Right lobe of liver (tissue), 6 donors: Measurements from ENCODE around the gene OR7D4. TPM values are rescaled to one million over a fixed set of nuclear protein-coding genes. Genes with fewer than 3 reads are reported as not detected.

ENCODE experiments used
- ATAC-seq, 4 donors: fragments of 200-7000 bp; cut with Tn5 transposase; one replicate each; pipeline ENCODE4 v1.9.1; 2020; ENCODE audit warnings: mild to moderate bottlenecking in 4 of 4, moderate library complexity in 4 of 4
- DNase-seq, 3 donors: peaks; one replicate each; pipeline ENCODE4 v3.0.0-alpha.2; 2020
- H3K27ac ChIP-seq, 3 donors: fragments of 200-600 bp; one replicate each; pipeline ENCODE4 v1.8.0; 2022
- H3K27me3 ChIP-seq, 2 donors: fragments of 200-600 bp; one replicate each; pipeline ENCODE4 v1.8.0; 2022
- H3K36me3 ChIP-seq, 4 donors: fragments of 200-600 bp; sonication (generic) in 1 of 4; one replicate each; pipeline versions ENCODE4 v1.5.1 to v1.8.0; 2017 to 2022; ENCODE audit warnings: control low read depth in 1 of 4
- H3K4me1 ChIP-seq, 4 donors: fragments of 200-600 bp; sonication (generic) in 1 of 4; one replicate each; pipeline versions ENCODE4 v1.5.1 to v1.8.0; 2017 to 2022; ENCODE audit warnings: control low read depth in 1 of 4
- H3K4me3 ChIP-seq, 3 donors: fragments of 200-600 bp; one replicate each; pipeline ENCODE4 v1.8.0; 2022
- H3K9me3 ChIP-seq, 4 donors: fragments of 200-600 bp; sonication (generic) in 1 of 4; one replicate each; pipeline versions ENCODE4 v1.5.1 to v1.8.0; 2017 to 2022; ENCODE audit warnings: control low read depth in 1 of 4
- CTCF ChIP-seq, 4 donors: fragments of 200-600 bp in 3 of 4; fragments of 450-650 bp in 1 of 4; IDR thresholded peaks; one replicate each; pipeline versions ENCODE4 v1.5.1 to v1.8.0; 2016 to 2022; ENCODE audit warnings: antibody characterized with exemption in 4 of 4, mild to moderate bottlenecking in 2 of 4
- POLR2A ChIP-seq: fragments of 450-650 bp; IDR thresholded peaks from one replicate; pipeline ENCODE4 v1.6.1; 2017; ENCODE audit warnings: antibody characterized with exemption, mild to moderate bottlenecking
- WGBS: methylation state at CpG from one replicate; pipeline ENCODE4 v1.1.6; 2018; ENCODE audit warnings: low coverage, low lambda C conversion rate; ENCODE audit not compliant: insufficient coverage; ENCODE audit errors: missing lambda C conversion rate; 5-methylcytosine and 5-hydroxymethylcytosine counted together
- intact Hi-C, 2 donors: fragments of 100-400 bp; cut with DNase I; formaldehyde crosslinking; loops; one replicate each; pipeline versions ENCODE4 v1.11.2 to v1.14.1; 2022
- total RNA-seq, 6 experiments: library from RNA; depleted of rRNA in 2 of 6; stranded (reverse); fragments of >200 nt in 2 of 6; fragmentation: NEBNext Ultra II Directional in 3 of 6; extraction: Animal tissue kit (Norgen Biotek cat#: 25700) in 3 of 6; gene quantifications; one replicate each; pipeline versions ENCODE4 v1.1.0 to v1.2.4, GENCODE V29; 2016 to 2023
- donor health status: DM: no; HTN: yes; CAD: no.
- donor health status: DM: no; HTN: no; CAD: no.
- donor health status: DM: no; HTN: no; CAD: no.
- donor health status: DM: no; HTN: yes; CAD: no.
- donor health status: DM: no; HTN: yes; CAD: no.

Gene OR7D4
- total RNA-seq, 6 experiments from 2014 or later, result not detected

GRCh38 chr19:9189535-9189934 is 29.9 kb downstream of the OR7D4 start:
- intact Hi-C loops, result no loop called here
- no peak for ATAC-seq

GRCh38 chr19:9187191-9187590 is 32.2 kb downstream of the OR7D4 start:
- no peak for TF ChIP-seq POLR2A
- TF ChIP-seq CTCF (IDR thresholded peaks at IDR 0.05), result no peak
- intact Hi-C loops, result no loop called here
- ATAC-seq, result no peak
- Histone ChIP-seq H3K4me1 (no peaks in the 10 kb centered on the region), H3K27me3 (no peaks in the 10 kb centered on the region), H3K36me3 (no peaks in the 10 kb centered on the region), H3K4me3 (no peak overlapping the region), H3K27ac (no peak overlapping the region), H3K9me3 (no peaks in the 10 kb centered on the region)
- no peak for DNase-seq
- 76% methylated on average over 5 of the region's 6 CpGs for WGBS

More at GRCh38 chr19:9189535-9189934, 29.9 kb downstream of the OR7D4 start:
- Histone ChIP-seq H3K27me3 (no peaks in the 10 kb centered on the region), H3K9me3 (no peaks in the 10 kb centered on the region), H3K27ac (no peak overlapping the region), H3K36me3 (no peaks in the 10 kb centered on the region), H3K4me1 (no peaks in the 10 kb centered on the region), H3K4me3 (no peak overlapping the region)
- no peak for DNase-seq
- WGBS, result 67% methylated on average over 7 of the region's 7 CpGs
- TF ChIP-seq POLR2A (no peak), CTCF (IDR thresholded peaks at IDR 0.05) (no peak)

- ATAC-seq, result no peak
- DNase-seq, result no peak
- H3K36me3 ChIP-seq, result no peaks in the 10 kb centered on the region
- no peaks in the 10 kb centered on the region for H3K9me3 ChIP-seq
- intact Hi-C loops, result no loop called here
- H3K4me3 ChIP-seq, result no peak overlapping the region
- H3K27ac ChIP-seq, result no peak overlapping the region
- no peaks in the 10 kb centered on the region for H3K27me3 ChIP-seq
- no peak for TF ChIP-seq POLR2A
- TF ChIP-seq CTCF (IDR thresholded peaks at IDR 0.05), result no peak
- WGBS, result 88% methylated on average over 12 of the region's 17 CpGs
- no peaks in the 10 kb centered on the region for H3K4me1 ChIP-seq
Measured at GRCh38 chr19:9183000-9183399, 36.4 kb downstream of the OR7D4 start.

GRCh38 chr19:9178901-9179300 is 40.5 kb downstream of the OR7D4 start, which contains the start of gene OR7D2:
TSS of gene OR7D2 (plus strand) at chr19:9178979. CDS start at chr19:9185782, 6,803 bp downstream.
- TF ChIP-seq CTCF (IDR thresholded peaks at IDR 0.05) (no peak), POLR2A (no peak)
- Histone ChIP-seq H3K9me3 (no peaks in the 10 kb centered on the region), H3K27ac (no peak within 1 kb of the TSS), H3K27me3 (no peaks in the 10 kb centered on the region), H3K4me1 (no peaks in the 10 kb centered on the region), H3K4me3 (no peak within 1 kb of the TSS), H3K36me3 (no peaks in the 10 kb centered on the region)
- ATAC-seq (no peak), DNase-seq (no peak)
- 69% methylated on average over 3 of the region's 4 CpGs for WGBS
- intact Hi-C loops, result no loop called here

- Histone ChIP-seq H3K27ac (no peak overlapping the region), H3K4me3 (no peak overlapping the region), H3K36me3 (no peaks in the 10 kb centered on the region), H3K27me3 (no peaks in the 10 kb centered on the region), H3K4me1 (no peaks in the 10 kb centered on the region), H3K9me3 (no peaks in the 10 kb centered on the region)
- intact Hi-C loops, result no loop called here
- no peak for ATAC-seq
- no peak for DNase-seq
- TF ChIP-seq CTCF (IDR thresholded peaks at IDR 0.05) (no peak), POLR2A (no peak)
- WGBS, result 76% methylated on average over 5 of the region's 5 CpGs
Measured at GRCh38 chr19:9175326-9175725, 44.1 kb downstream of the OR7D4 start.
